HepG2 (cell line): ENCODE data around the gene GAREM2. TPM values are rescaled to one million over a fixed set of nuclear protein-coding genes. Genes with fewer than 3 reads are reported as not detected.

Experiments used
- ATAC-seq: fragments of 200-7000 bp; cut with Tn5 transposase; 3 replicates; pipeline ENCODE4 v1.9.1; 2020; ENCODE audit warnings: mild to moderate bottlenecking, moderate library complexity
- BruUV-seq: library from RNA; stranded (reverse); fragments of 400-500 nt; replicated peaks from 2 replicates; lab custom pipeline; 2021; lab: Mats Ljungman, UMichigan
- CTCF ChIA-PET: fragments of 300-600 bp; formaldehyde crosslinking; extraction: SDS; loops from one replicate; lab custom pipeline; 2021; ENCODE audit warnings: low total read pairs, inconsistent platforms, low intra/inter-chr PET ratio; lab: Yijun Ruan, JAX
- POLR2A ChIA-PET: fragments of 350-600 bp; sonication (Branson Sonifier 250); formaldehyde crosslinking; loops from one replicate; lab custom pipeline; 2020; ENCODE audit warnings: antibody characterized with exemption, inconsistent platforms; lab: Yijun Ruan, JAX
- DNase-seq: peaks from one replicate; pipeline ENCODE4 v3.0.0-alpha.2; 2015; ENCODE audit warnings: low spot score
- FAIRE-seq: peaks from 3 replicates; lab custom pipeline; 2011; peaks lifted over from hg19 to GRCh38; lab: Jason Lieb, UNC
- H2AFZ ChIP-seq: one replicate; pipeline ENCODE4 v1.6.1; 2011; ENCODE audit warnings: low read length, inconsistent platforms
- H3K27ac ChIP-seq: fragments of 300-600 bp; 3 replicates; pipeline ENCODE4 v1.8.0; 2011; ENCODE audit warnings: mixed run types, mild to moderate bottlenecking, mixed read lengths, low read length, inconsistent platforms; ENCODE audit not compliant: insufficient read depth; ENCODE audit errors: extremely low read length
- H3K27me3 ChIP-seq, 2 experiments: fragments of 200-600 bp in 1 of 2; 2 replicates in 1 of 2; 3 replicates in 1 of 2; pipeline versions ENCODE4 v1.6.0 to v1.8.0; 2011; ENCODE audit warnings: low read length in 2 of 2, mild to moderate bottlenecking in 2 of 2, moderate library complexity in 2 of 2, inconsistent platforms in 1 of 2; ENCODE audit not compliant: insufficient read depth in 2 of 2, control insufficient read depth in 1 of 2
- H3K36me3 ChIP-seq, 2 experiments: fragments of 200-600 bp in 1 of 2; replicated peaks in 1 of 2; 2 replicates in 1 of 2; 3 replicates in 1 of 2; pipeline versions ENCODE4 v1.5.1 to v1.8.0; 2011; ENCODE audit warnings: low read length in 2 of 2, inconsistent platforms in 1 of 2; ENCODE audit not compliant: insufficient read depth in 2 of 2, control insufficient read depth in 1 of 2
- H3K4me1 ChIP-seq: 2 replicates; pipeline ENCODE4 v1.5.1; 2012; ENCODE audit warnings: low read length, inconsistent platforms; ENCODE audit not compliant: insufficient read depth
- H3K4me2 ChIP-seq: 2 replicates; pipeline ENCODE4 v1.6.0; 2011; ENCODE audit warnings: low read depth, low read length, inconsistent platforms
- H3K4me3 ChIP-seq, 3 experiments: fragments of 200-600 bp in 1 of 3; sonication (generic), shearing (Covaris generic) in 1 of 3; replicated peaks in 1 of 3; 2 replicates each; pipeline ENCODE4 v1.5.1; 2011 to 2016; ENCODE audit warnings: low read length in 3 of 3, inconsistent platforms in 2 of 3, low read depth in 2 of 3, mild to moderate bottlenecking in 2 of 3, control low read depth in 1 of 3, mixed read lengths in 1 of 3; ENCODE audit not compliant: insufficient read depth in 1 of 3
- H3K79me2 ChIP-seq: one replicate; pipeline ENCODE4 v1.6.1; 2011; ENCODE audit warnings: low read length, inconsistent platforms; ENCODE audit not compliant: insufficient read depth
- H3K9ac ChIP-seq: 2 replicates; pipeline ENCODE4 v1.6.0; 2011; ENCODE audit warnings: mild to moderate bottlenecking, low read depth, low read length, inconsistent platforms; ENCODE audit not compliant: insufficient read depth
- H3K9me3 ChIP-seq: 2 replicates; pipeline ENCODE4 v1.5.1; 2012; ENCODE audit warnings: mild to moderate bottlenecking, low read length
- H4K20me1 ChIP-seq: 2 replicates; pipeline ENCODE4 v1.6.0; 2011; ENCODE audit warnings: inconsistent platforms, mild to moderate bottlenecking, low read length, moderate library complexity; ENCODE audit not compliant: insufficient read depth
- ATF1 ChIP-seq: IDR thresholded peaks from 2 replicates; pipeline ENCODE4 v1.6.1; 2016; ENCODE audit warnings: mild to moderate bottlenecking, control low read depth
- MTA3 ChIP-seq: sonication (generic); formaldehyde crosslinking; IDR thresholded peaks from 2 replicates; pipeline ENCODE4 v1.4.0; 2020; ENCODE audit warnings: missing genetic modification reagents
- SRSF9 ChIP-seq: fragments of 200-400 bp; formaldehyde crosslinking; IDR thresholded peaks from 2 replicates; pipeline ENCODE4 v1.6.1; 2018; ENCODE audit warnings: borderline replicate concordance, mild to moderate bottlenecking, low read depth, low read length; ENCODE audit not compliant: insufficient read depth, poor library complexity, severe bottlenecking
- YY1 ChIP-seq: IDR thresholded peaks from 2 replicates; pipeline ENCODE4 v1.6.1; 2011; ENCODE audit warnings: low read length, low read depth, moderate library complexity, mild to moderate bottlenecking; ENCODE audit not compliant: insufficient read depth, insufficient replicate concordance
- ZSCAN22 ChIP-seq: sonication (generic); formaldehyde crosslinking; IDR thresholded peaks from 2 replicates; pipeline ENCODE4 v1.4.0; 2020; ENCODE audit warnings: mild to moderate bottlenecking, missing genetic modification reagents
- WGBS: methylation state at CpG from one replicate; pipeline ENCODE4 v1.1.6; 2017; ENCODE audit warnings: low lambda C conversion rate; 5-methylcytosine and 5-hydroxymethylcytosine counted together
- in situ Hi-C: cut with HindIII; loops from 2 replicates; pipeline ENCODE4 v1.10.0; 2017; ENCODE audit warnings: low pct_unique_long_range_greater_than_20kb; ENCODE audit not compliant: extremely low pct_ligation_motif_present
- intact Hi-C: fragments of 100-400 bp; cut with micrococcal nuclease; formaldehyde crosslinking; loops from one replicate; pipeline ENCODE4 v1.10.0; 2022; ENCODE audit not compliant: unreplicated experiment
- polyA plus RNA-seq, 8 experiments: library from polyadenylated mRNA; depleted of rRNA in 3 of 8; stranded (reverse) in 7 of 8; unstranded in 1 of 8; fragments of >200 nt; fragmentation: Illumina TruSeq in 4 of 8; extraction: Trizol in 4 of 8; gene quantifications; 2 replicates each; pipeline versions ENCODE4 v1.2.1 to v1.2.3, GENCODE V29; 2011 to 2016; ENCODE audit warnings: low read depth in 4 of 8, missing spikeins in 1 of 8, mixed read lengths in 1 of 8; ENCODE audit not compliant: insufficient read depth in 1 of 8
- total RNA-seq, 5 experiments: library from RNA; depleted of rRNA; stranded (reverse); fragments of >200 nt; fragmentation: Illumina TruSeq; extraction: Trizol; gene quantifications; 2 replicates each; pipeline ENCODE4 v1.2.3, GENCODE V29; 2016; ENCODE audit warnings: low read depth in 1 of 5
- TF ChIP-seq, protein P1 (sequence below): sonication (generic); formaldehyde crosslinking; IDR thresholded peaks from 2 replicates; pipeline ENCODE4 v1.5.1; 2020; ENCODE audit warnings: mild to moderate bottlenecking, missing genetic modification reagents, moderate library complexity
- TF ChIP-seq, protein P2 (sequence below): sonication (generic); formaldehyde crosslinking; IDR thresholded peaks from 2 replicates; pipeline ENCODE4 v1.4.0; 2020; ENCODE audit warnings: missing genetic modification reagents
- TF ChIP-seq, protein P3 (sequence below): sonication (generic); formaldehyde crosslinking; IDR thresholded peaks from 2 replicates; pipeline ENCODE4 v1.4.0; 2020; ENCODE audit warnings: missing genetic modification reagents

Gene GAREM2
- total and polyA plus RNA-seq, 2 of the 13 experiments (the other 11 are each of a cell fraction or from before 2014, with no cell fraction given), result 0.29 to 0.38 TPM

- TF ChIP-seq, protein P1, sequence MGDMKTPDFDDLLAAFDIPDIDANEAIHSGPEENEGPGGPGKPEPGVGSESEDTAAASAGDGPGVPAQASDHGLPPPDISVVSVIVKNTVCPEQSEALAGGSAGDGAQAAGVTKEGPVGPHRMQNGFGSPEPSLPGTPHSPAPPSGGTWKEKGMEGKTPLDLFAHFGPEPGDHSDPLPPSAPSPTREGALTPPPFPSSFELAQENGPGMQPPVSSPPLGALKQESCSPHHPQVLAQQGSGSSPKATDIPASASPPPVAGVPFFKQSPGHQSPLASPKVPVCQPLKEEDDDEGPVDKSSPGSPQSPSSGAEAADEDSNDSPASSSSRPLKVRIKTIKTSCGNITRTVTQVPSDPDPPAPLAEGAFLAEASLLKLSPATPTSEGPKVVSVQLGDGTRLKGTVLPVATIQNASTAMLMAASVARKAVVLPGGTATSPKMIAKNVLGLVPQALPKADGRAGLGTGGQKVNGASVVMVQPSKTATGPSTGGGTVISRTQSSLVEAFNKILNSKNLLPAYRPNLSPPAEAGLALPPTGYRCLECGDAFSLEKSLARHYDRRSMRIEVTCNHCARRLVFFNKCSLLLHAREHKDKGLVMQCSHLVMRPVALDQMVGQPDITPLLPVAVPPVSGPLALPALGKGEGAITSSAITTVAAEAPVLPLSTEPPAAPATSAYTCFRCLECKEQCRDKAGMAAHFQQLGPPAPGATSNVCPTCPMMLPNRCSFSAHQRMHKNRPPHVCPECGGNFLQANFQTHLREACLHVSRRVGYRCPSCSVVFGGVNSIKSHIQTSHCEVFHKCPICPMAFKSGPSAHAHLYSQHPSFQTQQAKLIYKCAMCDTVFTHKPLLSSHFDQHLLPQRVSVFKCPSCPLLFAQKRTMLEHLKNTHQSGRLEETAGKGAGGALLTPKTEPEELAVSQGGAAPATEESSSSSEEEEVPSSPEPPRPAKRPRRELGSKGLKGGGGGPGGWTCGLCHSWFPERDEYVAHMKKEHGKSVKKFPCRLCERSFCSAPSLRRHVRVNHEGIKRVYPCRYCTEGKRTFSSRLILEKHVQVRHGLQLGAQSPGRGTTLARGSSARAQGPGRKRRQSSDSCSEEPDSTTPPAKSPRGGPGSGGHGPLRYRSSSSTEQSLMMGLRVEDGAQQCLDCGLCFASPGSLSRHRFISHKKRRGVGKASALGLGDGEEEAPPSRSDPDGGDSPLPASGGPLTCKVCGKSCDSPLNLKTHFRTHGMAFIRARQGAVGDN (CRISPR knock-in tag), result peak; percentile 52; the same call in 1 of the 2 replicates
- TF ChIP-seq YY1, result peak; percentile 62
These were observed 6.0 kb downstream of the GAREM2 start (continued) for GRCh38 chr2:26178746-26179436.

DNA sequence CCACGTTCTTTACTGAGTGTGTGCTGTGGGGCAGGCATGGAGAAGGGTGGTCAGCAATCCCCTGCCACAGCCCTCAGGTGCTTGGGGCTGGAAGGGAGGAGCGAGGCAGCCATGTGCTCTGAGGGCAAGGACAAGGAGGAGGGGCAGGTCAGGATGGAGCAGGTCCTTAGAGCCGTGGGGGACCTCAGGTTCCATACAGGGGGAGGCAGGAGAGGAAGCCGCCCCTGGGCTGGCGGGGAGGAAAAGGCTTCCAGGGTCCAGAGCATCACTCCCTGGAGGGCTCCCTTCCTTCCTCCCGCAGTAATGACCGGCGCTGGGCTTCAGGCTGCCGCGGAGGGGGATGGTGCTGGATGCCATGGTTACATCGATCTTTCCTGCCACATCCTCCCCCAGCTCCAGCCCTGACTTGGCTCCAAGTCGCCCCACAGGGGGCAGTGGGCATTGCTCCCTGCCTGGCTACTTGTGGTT, 6.6 kb downstream of the GAREM2 start:
- TF ChIP-seq, protein P2, sequence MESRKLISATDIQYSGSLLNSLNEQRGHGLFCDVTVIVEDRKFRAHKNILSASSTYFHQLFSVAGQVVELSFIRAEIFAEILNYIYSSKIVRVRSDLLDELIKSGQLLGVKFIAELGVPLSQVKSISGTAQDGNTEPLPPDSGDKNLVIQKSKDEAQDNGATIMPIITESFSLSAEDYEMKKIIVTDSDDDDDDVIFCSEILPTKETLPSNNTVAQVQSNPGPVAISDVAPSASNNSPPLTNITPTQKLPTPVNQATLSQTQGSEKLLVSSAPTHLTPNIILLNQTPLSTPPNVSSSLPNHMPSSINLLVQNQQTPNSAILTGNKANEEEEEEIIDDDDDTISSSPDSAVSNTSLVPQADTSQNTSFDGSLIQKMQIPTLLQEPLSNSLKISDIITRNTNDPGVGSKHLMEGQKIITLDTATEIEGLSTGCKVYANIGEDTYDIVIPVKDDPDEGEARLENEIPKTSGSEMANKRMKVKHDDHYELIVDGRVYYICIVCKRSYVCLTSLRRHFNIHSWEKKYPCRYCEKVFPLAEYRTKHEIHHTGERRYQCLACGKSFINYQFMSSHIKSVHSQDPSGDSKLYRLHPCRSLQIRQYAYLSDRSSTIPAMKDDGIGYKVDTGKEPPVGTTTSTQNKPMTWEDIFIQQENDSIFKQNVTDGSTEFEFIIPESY (CRISPR knock-in tag), result 0 out of 2 replicates have a peak, but pooled peaks have one; percentile 43
- TF ChIP-seq MTA3 (CRISPR knock-in tag), result no peak
- TF ChIP-seq SRSF9, result no peak
- TF ChIP-seq, protein P3, sequence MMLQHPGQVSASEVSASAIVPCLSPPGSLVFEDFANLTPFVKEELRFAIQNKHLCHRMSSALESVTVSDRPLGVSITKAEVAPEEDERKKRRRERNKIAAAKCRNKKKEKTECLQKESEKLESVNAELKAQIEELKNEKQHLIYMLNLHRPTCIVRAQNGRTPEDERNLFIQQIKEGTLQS, result no peak
- TF ChIP-seq ATF1 (CRISPR knock-in tag), result no peak
- TF ChIP-seq ZSCAN22 (CRISPR knock-in tag), result no peak
- Histone ChIP-seq H3K4me2 (peak overlapping the region; percentile 90), H4K20me1 (no peaks in the 10 kb centered on the region), H2AFZ (no peak overlapping the region), H3K9me3 (no peaks in the 10 kb centered on the region), H3K9ac (no peak overlapping the region; the same call in 1 of the 2 replicates), H3K4me3 (peak overlapping the region in 2 of 3 experiments; percentile 40 to 74; a peak in 3 of 6 replicates), H3K79me2 (no peaks in the 10 kb centered on the region), H3K36me3 (no peaks in the 10 kb centered on the region), H3K27ac (no peak overlapping the region), H3K4me1 (peaks cover 26% of the 10 kb centered on the region), H3K27me3 (peaks cover 12 to 58% of the 10 kb centered on the region in 2 experiments; a peak in 4 of 5 replicates)
- DNase-seq (no peak), ATAC-seq (peak; percentile 2; the same call in 1 of the 3 replicates), FAIRE-seq (no peak)
- ChIA-PET CTCF (no interaction called here), POLR2A (no interaction called here)
- BruUV-seq, result no TSS peak
- intact Hi-C loops, result no loop called here
- 50% methylated on average over 9 of the region's 12 CpGs for WGBS
- in situ Hi-C loops, result no loop called here
